Rectal smooth muscle tissue (tissue), 1 donor: ENCODE measurements around the gene TMEM45B.
A peak's percentile ranks its signal among the peaks of the same experiment; 100 is the strongest.

Experiments used
- H3K27ac ChIP-seq: one replicate; pipeline ENCODE4 v1.7.0; 2013; ENCODE audit warnings: low read depth, low read length, inconsistent platforms
- H3K27me3 ChIP-seq: one replicate; pipeline ENCODE4 v1.7.0; 2013; ENCODE audit warnings: low read length; ENCODE audit not compliant: control insufficient read depth, insufficient read depth
- H3K36me3 ChIP-seq: one replicate; pipeline ENCODE4 v1.7.0; 2013; ENCODE audit warnings: low read length; ENCODE audit not compliant: control insufficient read depth, insufficient read depth
- H3K4me1 ChIP-seq: one replicate; pipeline ENCODE4 v1.7.0; 2013; ENCODE audit warnings: low read length; ENCODE audit not compliant: control insufficient read depth, insufficient read depth
- H3K4me3 ChIP-seq: one replicate; pipeline ENCODE4 v1.7.0; 2013; ENCODE audit warnings: low read length
- H3K9ac ChIP-seq: one replicate; pipeline ENCODE4 v1.7.0; 2013; ENCODE audit warnings: low read length

The TMEM45B gene

DNA sequence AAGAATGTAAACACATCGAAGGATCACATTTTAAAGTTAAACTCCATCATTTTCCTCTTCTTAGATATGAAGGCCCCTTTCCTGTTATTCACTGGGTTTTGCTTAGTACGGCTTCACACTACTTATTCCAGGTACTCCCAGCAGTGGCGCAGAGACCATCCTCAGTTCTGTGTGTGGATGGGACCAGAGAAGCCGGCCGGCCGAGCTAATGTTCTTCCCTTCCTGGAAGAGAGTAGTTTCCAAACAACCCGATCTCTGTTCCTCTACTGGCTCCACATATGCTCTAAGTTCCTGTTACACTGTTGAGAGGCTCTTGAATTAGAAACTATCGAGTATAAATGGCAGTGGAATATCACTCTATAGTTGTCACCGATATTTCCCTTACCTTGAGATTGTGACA, 80.4 kb downstream of the TMEM45B start:
- peaks cover 9% of the 10 kb centered on the region for H3K4me1 ChIP-seq
- H3K36me3 ChIP-seq = peaks cover 4% of the 10 kb centered on the region
- H3K9ac ChIP-seq = peak overlapping the region; percentile 76
- H3K27me3 ChIP-seq = no peaks in the 10 kb centered on the region
- peak overlapping the region; percentile 88 for H3K4me3 ChIP-seq
- H3K27ac ChIP-seq = peak overlapping the region; percentile 61

DNA sequence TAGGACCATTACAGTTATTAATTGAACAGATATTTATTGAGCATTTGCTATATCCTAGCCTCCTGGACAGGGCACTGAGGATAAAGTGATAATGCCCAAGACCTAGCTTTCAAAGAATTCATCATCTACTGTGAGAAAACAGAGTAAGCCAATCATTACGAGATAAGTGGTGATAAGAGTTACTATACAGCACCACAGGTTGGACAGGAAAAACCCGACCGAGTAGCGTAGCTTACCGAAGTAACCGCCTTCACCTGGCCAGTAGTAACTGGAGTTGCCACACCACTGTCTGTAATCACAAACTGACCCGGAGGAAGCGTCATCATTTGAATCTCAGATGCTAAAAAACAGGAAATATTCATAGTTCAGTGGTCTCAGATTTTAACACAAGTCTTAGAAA, 89.8 kb downstream of the TMEM45B start:
- H3K27ac ChIP-seq = no peak overlapping the region
- H3K36me3 ChIP-seq = peaks cover 13% of the 10 kb centered on the region
- H3K9ac ChIP-seq = no peak overlapping the region
- no peak overlapping the region for H3K4me3 ChIP-seq
- no peaks in the 10 kb centered on the region for H3K27me3 ChIP-seq
- no peaks in the 10 kb centered on the region for H3K4me1 ChIP-seq
